SK-N-MC (cell line): Measurements from ENCODE around the gene DLG2.

Experiments used
- DNase-seq: peaks from one replicate; pipeline ENCODE4 v3.0.0-alpha.2; 2011; ENCODE audit warnings: low read depth, low spot score
- H3K27ac ChIP-seq: fragments of 200-600 bp; sonication (generic); 2 replicates; pipeline ENCODE4 v1.5.1; 2016; ENCODE audit warnings: mixed run types
- H3K36me3 ChIP-seq: fragments of 200-600 bp; sonication (generic); 2 replicates; pipeline ENCODE4 v1.6.1; 2017; ENCODE audit warnings: antibody characterized with exemption, low read length, mixed read lengths; ENCODE audit not compliant: insufficient read depth
- H3K4me3 ChIP-seq: fragments of 200-600 bp; sonication (generic); 2 replicates; pipeline ENCODE4 v1.5.1; 2016
- H3K9ac ChIP-seq: fragments of 200-600 bp; sonication (generic); 2 replicates; pipeline ENCODE4 v1.8.0; 2017; ENCODE audit warnings: mixed run types, mixed read lengths; ENCODE audit not compliant: insufficient read length
- H3K9me3 ChIP-seq: fragments of 200-600 bp; sonication (generic); 2 replicates; pipeline ENCODE4 v1.6.1; 2017; ENCODE audit warnings: low read depth, mild to moderate bottlenecking, antibody characterized with exemption, low read length, moderate library complexity, mixed read lengths
- EZH2 ChIP-seq: fragments of 200-600 bp; sonication (generic); IDR thresholded peaks from one replicate; pipeline ENCODE4 v1.6.1; 2017; ENCODE audit warnings: antibody characterized with exemption
- FOXP2 ChIP-seq: optimal IDR thresholded peaks from 2 replicates; pipeline ENCODE3; 2011; ENCODE audit warnings: mild to moderate bottlenecking, moderate library complexity; ENCODE audit not compliant: insufficient read depth; ENCODE audit errors: extremely low read length, control extremely low read depth
- POLR2AphosphoS5 ChIP-seq: IDR thresholded peaks from 2 replicates; pipeline ENCODE4 v1.6.1; 2012; ENCODE audit warnings: mild to moderate bottlenecking, low read depth, low read length, borderline replicate concordance

The DLG2 gene

GRCh38 chr11:84036664-84037194 lies 1590.4 kb downstream of the DLG2 start:
- Histone ChIP-seq H3K4me3 (no peak overlapping the region), H3K9me3 (no peaks in the 10 kb centered on the region), H3K9ac (no peak overlapping the region), H3K27ac (no peak overlapping the region), H3K36me3 (no peaks in the 10 kb centered on the region)
- TF ChIP-seq EZH2 (no peak), FOXP2 (no peak), POLR2AphosphoS5 (no peak)
- no peak for DNase-seq

GRCh38 chr11:84035645-84036044 lies 1591.5 kb downstream of the DLG2 start:
- DNase-seq = no peak
- no peak overlapping the region for H3K9ac ChIP-seq
- H3K4me3 ChIP-seq = no peak overlapping the region
- H3K9me3 ChIP-seq = no peaks in the 10 kb centered on the region
- H3K27ac ChIP-seq = no peak overlapping the region
- no peaks in the 10 kb centered on the region for H3K36me3 ChIP-seq
- no peak for TF ChIP-seq FOXP2
- no peak for TF ChIP-seq POLR2AphosphoS5
- TF ChIP-seq EZH2 = no peak

- no peak for DNase-seq
- Histone ChIP-seq H3K36me3 (no peaks in the 10 kb centered on the region), H3K4me3 (no peak overlapping the region), H3K9me3 (no peaks in the 10 kb centered on the region), H3K9ac (no peak overlapping the region), H3K27ac (no peak overlapping the region)
- no peak for TF ChIP-seq EZH2
- no peak for TF ChIP-seq POLR2AphosphoS5
- no peak for TF ChIP-seq FOXP2
These were observed 1592.7 kb downstream of the DLG2 start for GRCh38 chr11:84034484-84034883.

- Histone ChIP-seq H3K27ac (no peak overlapping the region), H3K4me3 (no peak overlapping the region), H3K9me3 (no peaks in the 10 kb centered on the region), H3K9ac (no peak overlapping the region), H3K36me3 (no peaks in the 10 kb centered on the region)
- TF ChIP-seq POLR2AphosphoS5 = no peak
- no peak for TF ChIP-seq EZH2
- no peak for TF ChIP-seq FOXP2
- no peak for DNase-seq
These were observed 1602.9 kb downstream of the DLG2 start for GRCh38 chr11:84024266-84024665.

GRCh38 chr11:84022695-84023094 lies 1604.4 kb downstream of the DLG2 start:
- no peak overlapping the region for H3K4me3 ChIP-seq
- DNase-seq = no peak
- H3K9me3 ChIP-seq = no peaks in the 10 kb centered on the region
- TF ChIP-seq EZH2 = no peak
- TF ChIP-seq FOXP2 = no peak
- TF ChIP-seq POLR2AphosphoS5 = no peak
- H3K27ac ChIP-seq = no peak overlapping the region
- no peak overlapping the region for H3K9ac ChIP-seq
- no peaks in the 10 kb centered on the region for H3K36me3 ChIP-seq

GRCh38 chr11:84022201-84022600 lies 1604.9 kb downstream of the DLG2 start:
- no peak overlapping the region for H3K27ac ChIP-seq
- H3K4me3 ChIP-seq = no peak overlapping the region
- no peak for DNase-seq
- TF ChIP-seq POLR2AphosphoS5 (no peak), EZH2 (no peak), FOXP2 (no peak)
- H3K9me3 ChIP-seq = no peaks in the 10 kb centered on the region
- no peak overlapping the region for H3K9ac ChIP-seq
- no peaks in the 10 kb centered on the region for H3K36me3 ChIP-seq

- Histone ChIP-seq H3K36me3 (no peaks in the 10 kb centered on the region), H3K4me3 (no peak overlapping the region), H3K27ac (no peak overlapping the region), H3K9ac (no peak overlapping the region), H3K9me3 (no peaks in the 10 kb centered on the region)
- TF ChIP-seq EZH2 (no peak), FOXP2 (no peak), POLR2AphosphoS5 (no peak)
- DNase-seq = no peak
These were observed 1605.9 kb downstream of the DLG2 start for GRCh38 chr11:84021291-84021690.

- Histone ChIP-seq H3K27ac (no peak overlapping the region), H3K36me3 (no peaks in the 10 kb centered on the region), H3K9ac (no peak overlapping the region), H3K4me3 (no peak overlapping the region), H3K9me3 (no peaks in the 10 kb centered on the region)
- DNase-seq = no peak
- no peak for TF ChIP-seq POLR2AphosphoS5
- no peak for TF ChIP-seq EZH2
- TF ChIP-seq FOXP2 = no peak
These were observed 1607.5 kb downstream of the DLG2 start for GRCh38 chr11:84019571-84020194.

GRCh38 chr11:84014539-84014938 lies 1612.6 kb downstream of the DLG2 start:
- H3K27ac ChIP-seq = no peak overlapping the region
- H3K9me3 ChIP-seq = no peaks in the 10 kb centered on the region
- H3K36me3 ChIP-seq = no peaks in the 10 kb centered on the region
- no peak for TF ChIP-seq FOXP2
- no peak for TF ChIP-seq EZH2
- TF ChIP-seq POLR2AphosphoS5 = no peak
- no peak overlapping the region for H3K9ac ChIP-seq
- H3K4me3 ChIP-seq = no peak overlapping the region
- no peak for DNase-seq
